ENCODE results near the gene SOWAHA. TPM values are rescaled to one million over a fixed set of nuclear protein-coding genes. Genes with fewer than 3 reads are reported as not detected.

SOWAHA gene
- polyA plus RNA-seq, 2 of the 4 experiments (the other 2 are of a cell fraction), result 0.06 to 0.10 TPM

DNA sequence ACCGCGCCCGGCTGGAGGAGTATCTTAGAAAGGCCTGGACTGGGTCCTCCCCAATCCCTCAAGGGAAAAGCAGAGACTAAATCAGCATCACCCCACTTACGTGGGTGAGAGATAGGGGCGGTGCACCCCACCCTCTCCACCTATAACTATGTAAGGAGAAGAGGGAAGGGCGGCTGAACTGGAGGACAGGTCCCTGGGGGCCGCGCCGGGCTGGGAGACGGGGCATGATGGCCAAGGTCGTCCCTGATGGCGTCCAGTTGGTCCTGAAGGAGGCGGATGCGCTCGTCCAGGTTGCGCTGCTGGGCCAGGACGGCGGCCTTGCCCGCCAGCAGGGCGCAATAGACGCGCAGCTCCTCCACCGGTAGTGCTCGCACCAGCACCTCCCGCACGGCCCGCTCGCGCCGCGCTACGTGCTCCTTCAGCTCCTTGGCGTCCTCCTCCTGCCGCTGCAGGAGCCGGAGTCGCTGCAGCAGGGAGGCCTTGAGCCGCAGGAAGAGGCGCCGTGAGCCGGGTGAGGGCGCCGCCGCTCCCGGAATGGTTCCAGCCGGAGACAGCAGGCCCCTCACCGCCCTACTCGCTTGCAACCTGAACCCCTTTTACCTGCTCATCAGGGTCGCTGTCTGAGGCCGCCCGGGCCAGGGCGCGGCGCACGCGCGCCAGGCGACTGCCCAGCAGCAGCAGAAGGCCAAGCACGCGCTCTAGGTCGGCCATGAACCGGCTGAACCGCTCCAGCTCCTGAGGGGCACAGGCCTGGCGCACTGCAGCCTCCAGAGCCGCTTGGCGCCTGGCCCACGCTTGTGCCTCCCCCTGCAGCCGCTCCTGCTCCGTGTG, 9.8 kb downstream of the SOWAHA start:
- 90% methylated on average over 40 of the region's 68 CpGs for WGBS (ENCODE audit: missing lambda C conversion rate)
- no peak for DNase-seq (ENCODE audit: low read depth in 1 of 2, low spot score in 1 of 2)
- no peak for TF ChIP-seq POLR2A (IDR thresholded peaks at IDR 0.05; ENCODE audit: low read length)
- no peak for TF ChIP-seq POLR2AphosphoS2 (conservative IDR thresholded peaks at IDR 0.05; ENCODE audit: low read length)
- TF ChIP-seq, protein P1, sequence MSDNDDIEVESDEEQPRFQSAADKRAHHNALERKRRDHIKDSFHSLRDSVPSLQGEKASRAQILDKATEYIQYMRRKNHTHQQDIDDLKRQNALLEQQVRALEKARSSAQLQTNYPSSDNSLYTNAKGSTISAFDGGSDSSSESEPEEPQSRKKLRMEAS (IDR thresholded peaks at IDR 0.05), result no peak
- TF ChIP-seq, protein P2, sequence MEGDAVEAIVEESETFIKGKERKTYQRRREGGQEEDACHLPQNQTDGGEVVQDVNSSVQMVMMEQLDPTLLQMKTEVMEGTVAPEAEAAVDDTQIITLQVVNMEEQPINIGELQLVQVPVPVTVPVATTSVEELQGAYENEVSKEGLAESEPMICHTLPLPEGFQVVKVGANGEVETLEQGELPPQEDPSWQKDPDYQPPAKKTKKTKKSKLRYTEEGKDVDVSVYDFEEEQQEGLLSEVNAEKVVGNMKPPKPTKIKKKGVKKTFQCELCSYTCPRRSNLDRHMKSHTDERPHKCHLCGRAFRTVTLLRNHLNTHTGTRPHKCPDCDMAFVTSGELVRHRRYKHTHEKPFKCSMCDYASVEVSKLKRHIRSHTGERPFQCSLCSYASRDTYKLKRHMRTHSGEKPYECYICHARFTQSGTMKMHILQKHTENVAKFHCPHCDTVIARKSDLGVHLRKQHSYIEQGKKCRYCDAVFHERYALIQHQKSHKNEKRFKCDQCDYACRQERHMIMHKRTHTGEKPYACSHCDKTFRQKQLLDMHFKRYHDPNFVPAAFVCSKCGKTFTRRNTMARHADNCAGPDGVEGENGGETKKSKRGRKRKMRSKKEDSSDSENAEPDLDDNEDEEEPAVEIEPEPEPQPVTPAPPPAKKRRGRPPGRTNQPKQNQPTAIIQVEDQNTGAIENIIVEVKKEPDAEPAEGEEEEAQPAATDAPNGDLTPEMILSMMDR (IDR thresholded peaks at IDR 0.05), result no peak
- no peak for TF ChIP-seq CEBPB (IDR thresholded peaks at IDR 0.05)
- no peak for TF ChIP-seq BHLHE40 (IDR thresholded peaks at IDR 0.05; ENCODE audit: low read depth, low read length)
- TF ChIP-seq SMC3 (IDR thresholded peaks at IDR 0.05), result no peak
- no peak for TF ChIP-seq TFCP2L1 (CRISPR knock-in tag; IDR thresholded peaks at IDR 0.05)
- TF ChIP-seq, protein P3, sequence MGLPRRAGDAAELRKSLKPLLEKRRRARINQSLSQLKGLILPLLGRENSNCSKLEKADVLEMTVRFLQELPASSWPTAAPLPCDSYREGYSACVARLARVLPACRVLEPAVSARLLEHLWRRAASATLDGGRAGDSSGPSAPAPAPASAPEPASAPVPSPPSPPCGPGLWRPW (IDR thresholded peaks at IDR 0.05), result no peak
- no peak for TF ChIP-seq ZFP36 (IDR thresholded peaks at IDR 0.05; ENCODE audit: borderline replicate concordance, partially characterized antibody)
- no peak for TF ChIP-seq ZSCAN20 (CRISPR knock-in tag; IDR thresholded peaks at IDR 0.05)
- TF ChIP-seq RARB (CRISPR knock-in tag; IDR thresholded peaks at IDR 0.05), result no peak
- TF ChIP-seq KDM1A (IDR thresholded peaks at IDR 0.05; ENCODE audit: low read depth), result no peak
- TF ChIP-seq FOSL2 (IDR thresholded peaks at IDR 0.05), result no peak
- TF ChIP-seq FOSL2 (CRISPR knock-in tag; IDR thresholded peaks at IDR 0.05), result no peak
- TF ChIP-seq CBX2 (IDR thresholded peaks at IDR 0.05; ENCODE audit: borderline replicate concordance, low read depth), result no peak
- ChIA-PET CTCF (interaction anchor here (0.9 to 7.8 kb wide), 8 partner anchors 9 to 411 kb away, joined by 3 to 87 read pairs (median 8); partner anchors contain the start of genes CCNI2, GDF9, SOWAHA and UQCRQ), POLR2A (no interaction called here)
- H3K4me2 ChIP-seq, result no peak overlapping the region
- no peak overlapping the region for H3K27ac ChIP-seq
- no peak for FAIRE-seq
- no peak for ATAC-seq
- no peak overlapping the region for H3K4me3 ChIP-seq
- H3K4me1 ChIP-seq, result 0 out of 3 replicates have a peak, but pooled peaks cover 3% of the 10 kb centered on the region
- H3K9me3 ChIP-seq, result no peaks in the 10 kb centered on the region

DNA sequence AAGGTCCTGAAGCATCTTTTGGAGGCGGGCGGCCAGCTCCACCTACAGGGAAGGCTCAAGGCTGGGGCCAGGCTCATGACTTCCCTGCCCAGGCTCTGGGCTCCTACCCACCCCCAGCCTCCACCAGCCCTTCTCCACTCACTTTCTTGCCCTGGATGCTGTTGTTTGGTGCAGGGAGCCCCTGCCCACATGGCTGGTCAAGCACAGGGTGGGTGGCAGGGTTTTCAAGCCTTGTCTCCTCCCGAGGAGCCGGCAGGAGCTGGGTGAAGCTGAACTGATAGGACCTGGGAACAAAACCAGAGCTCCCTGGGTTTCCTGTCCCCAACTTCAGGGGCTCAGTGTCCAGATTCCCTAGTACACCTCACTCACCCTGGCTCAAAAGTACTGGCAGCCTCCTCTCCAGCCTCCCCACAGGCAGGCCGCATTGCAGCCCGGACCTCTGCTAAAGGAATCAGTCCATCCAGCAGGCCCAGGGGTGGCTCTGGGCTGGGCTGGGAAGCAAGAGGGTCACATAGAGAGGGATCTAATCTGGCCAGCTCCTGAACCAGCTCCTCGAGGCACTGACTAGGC, 10.5 kb downstream of the SOWAHA start:
- POLR2A ChIA-PET, result no interaction called here

More for the DNA sequence above, 10.5 kb downstream of the SOWAHA start:
- CTCF ChIA-PET, result interaction anchor here (0.8 to 7.8 kb wide), 11 partner anchors 8 to 437 kb away, joined by 3 to 87 read pairs (median 6); partner anchors contain the start of genes CCNI2, GDF9 and UQCRQ
- TF ChIP-seq TP53 (CRISPR knock-in tag; IDR thresholded peaks at IDR 0.05) (no peak), ZNF302 (CRISPR knock-in tag; IDR thresholded peaks at IDR 0.05) (no peak), NFE2L2 (conservative IDR thresholded peaks at IDR 0.05; ENCODE audit: low read length) (no peak), ESRRA (IDR thresholded peaks at IDR 0.05; ENCODE audit: borderline replicate concordance, low read length) (no peak), CBX8 (IDR thresholded peaks at IDR 0.05) (no peak), HEYL (CRISPR knock-in tag; IDR thresholded peaks at IDR 0.05) (no peak), RAD21 (conservative IDR thresholded peaks at IDR 0.05 in 1 of 2, IDR thresholded peaks at IDR 0.05 in 1 of 2) (no peak), POLR2A (IDR thresholded peaks at IDR 0.05; ENCODE audit: low read length) (no peak), MAFK (IDR thresholded peaks at IDR 0.05; ENCODE audit: partially characterized antibody) (no peak), EHF (CRISPR knock-in tag; IDR thresholded peaks at IDR 0.05) (no peak), FOXS1 (CRISPR knock-in tag; IDR thresholded peaks at IDR 0.05) (no peak)
- TF ChIP-seq, protein P4, sequence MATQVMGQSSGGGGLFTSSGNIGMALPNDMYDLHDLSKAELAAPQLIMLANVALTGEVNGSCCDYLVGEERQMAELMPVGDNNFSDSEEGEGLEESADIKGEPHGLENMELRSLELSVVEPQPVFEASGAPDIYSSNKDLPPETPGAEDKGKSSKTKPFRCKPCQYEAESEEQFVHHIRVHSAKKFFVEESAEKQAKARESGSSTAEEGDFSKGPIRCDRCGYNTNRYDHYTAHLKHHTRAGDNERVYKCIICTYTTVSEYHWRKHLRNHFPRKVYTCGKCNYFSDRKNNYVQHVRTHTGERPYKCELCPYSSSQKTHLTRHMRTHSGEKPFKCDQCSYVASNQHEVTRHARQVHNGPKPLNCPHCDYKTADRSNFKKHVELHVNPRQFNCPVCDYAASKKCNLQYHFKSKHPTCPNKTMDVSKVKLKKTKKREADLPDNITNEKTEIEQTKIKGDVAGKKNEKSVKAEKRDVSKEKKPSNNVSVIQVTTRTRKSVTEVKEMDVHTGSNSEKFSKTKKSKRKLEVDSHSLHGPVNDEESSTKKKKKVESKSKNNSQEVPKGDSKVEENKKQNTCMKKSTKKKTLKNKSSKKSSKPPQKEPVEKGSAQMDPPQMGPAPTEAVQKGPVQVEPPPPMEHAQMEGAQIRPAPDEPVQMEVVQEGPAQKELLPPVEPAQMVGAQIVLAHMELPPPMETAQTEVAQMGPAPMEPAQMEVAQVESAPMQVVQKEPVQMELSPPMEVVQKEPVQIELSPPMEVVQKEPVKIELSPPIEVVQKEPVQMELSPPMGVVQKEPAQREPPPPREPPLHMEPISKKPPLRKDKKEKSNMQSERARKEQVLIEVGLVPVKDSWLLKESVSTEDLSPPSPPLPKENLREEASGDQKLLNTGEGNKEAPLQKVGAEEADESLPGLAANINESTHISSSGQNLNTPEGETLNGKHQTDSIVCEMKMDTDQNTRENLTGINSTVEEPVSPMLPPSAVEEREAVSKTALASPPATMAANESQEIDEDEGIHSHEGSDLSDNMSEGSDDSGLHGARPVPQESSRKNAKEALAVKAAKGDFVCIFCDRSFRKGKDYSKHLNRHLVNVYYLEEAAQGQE (IDR thresholded peaks at IDR 0.05), result no peak
- TF ChIP-seq, protein P5, sequence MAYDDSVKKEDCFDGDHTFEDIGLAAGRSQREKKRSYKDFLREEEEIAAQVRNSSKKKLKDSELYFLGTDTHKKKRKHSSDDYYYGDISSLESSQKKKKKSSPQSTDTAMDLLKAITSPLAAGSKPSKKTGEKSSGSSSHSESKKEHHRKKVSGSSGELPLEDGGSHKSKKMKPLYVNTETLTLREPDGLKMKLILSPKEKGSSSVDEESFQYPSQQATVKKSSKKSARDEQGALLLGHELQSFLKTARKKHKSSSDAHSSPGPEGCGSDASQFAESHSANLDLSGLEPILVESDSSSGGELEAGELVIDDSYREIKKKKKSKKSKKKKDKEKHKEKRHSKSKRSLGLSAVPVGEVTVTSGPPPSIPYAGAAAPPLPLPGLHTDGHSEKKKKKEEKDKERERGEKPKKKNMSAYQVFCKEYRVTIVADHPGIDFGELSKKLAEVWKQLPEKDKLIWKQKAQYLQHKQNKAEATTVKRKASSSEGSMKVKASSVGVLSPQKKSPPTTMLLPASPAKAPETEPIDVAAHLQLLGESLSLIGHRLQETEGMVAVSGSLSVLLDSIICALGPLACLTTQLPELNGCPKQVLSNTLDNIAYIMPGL (CRISPR knock-in tag; IDR thresholded peaks at IDR 0.05; ENCODE audit: borderline replicate concordance), result no peak
- TF ChIP-seq, protein P6, sequence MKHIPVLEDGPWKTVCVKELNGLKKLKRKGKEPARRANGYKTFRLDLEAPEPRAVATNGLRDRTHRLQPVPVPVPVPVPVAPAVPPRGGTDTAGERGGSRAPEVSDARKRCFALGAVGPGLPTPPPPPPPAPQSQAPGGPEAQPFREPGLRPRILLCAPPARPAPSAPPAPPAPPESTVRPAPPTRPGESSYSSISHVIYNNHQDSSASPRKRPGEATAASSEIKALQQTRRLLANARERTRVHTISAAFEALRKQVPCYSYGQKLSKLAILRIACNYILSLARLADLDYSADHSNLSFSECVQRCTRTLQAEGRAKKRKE (CRISPR knock-in tag; IDR thresholded peaks at IDR 0.05; ENCODE audit: low read depth), result no peak
- Histone ChIP-seq H3K4me2 (no peak overlapping the region), H3K9me3 (no peaks in the 10 kb centered on the region), H3K27ac (no peak overlapping the region), H3K4me1 (0 out of 3 replicates have a peak, but pooled peaks cover 3% of the 10 kb centered on the region), H3K4me3 (no peak overlapping the region)
- no peak for DNase-seq (ENCODE audit: low read depth in 1 of 2, low spot score in 1 of 2)
- no peak for ATAC-seq
- no peak for FAIRE-seq
- 74% methylated on average over 5 of the region's 7 CpGs for WGBS (ENCODE audit: missing lambda C conversion rate)
